Esophagus muscularis mucosa (tissue), 4 donors: Measurements from ENCODE around the gene ERCC4.

ENCODE experiments used
- CTCF ChIP-seq, 3 experiments: fragments of 200-600 bp in 2 of 3; fragments of 450-650 bp in 1 of 3; sonication (generic) in 2 of 3; IDR thresholded peaks; one replicate each; pipeline ENCODE4 v1.5.1; 2017 to 2019; ENCODE audit warnings: antibody characterized with exemption in 3 of 3, mild to moderate bottlenecking in 2 of 3, moderate library complexity in 1 of 3
- EP300 ChIP-seq: sonication (generic); formaldehyde crosslinking; IDR thresholded peaks from one replicate; pipeline ENCODE4 v1.6.1; 2017; ENCODE audit warnings: antibody characterized with exemption
- POLR2A ChIP-seq: fragments of 450-650 bp; IDR thresholded peaks from one replicate; pipeline ENCODE4 v1.6.1; 2017; ENCODE audit warnings: antibody characterized with exemption, moderate library complexity, mild to moderate bottlenecking, low read depth
- POLR2AphosphoS5 ChIP-seq, 2 donors: sonication (generic); formaldehyde crosslinking; IDR thresholded peaks; one replicate each; pipeline ENCODE4 v1.6.1; 2017; ENCODE audit warnings: antibody characterized with exemption in 2 of 2

DNA sequence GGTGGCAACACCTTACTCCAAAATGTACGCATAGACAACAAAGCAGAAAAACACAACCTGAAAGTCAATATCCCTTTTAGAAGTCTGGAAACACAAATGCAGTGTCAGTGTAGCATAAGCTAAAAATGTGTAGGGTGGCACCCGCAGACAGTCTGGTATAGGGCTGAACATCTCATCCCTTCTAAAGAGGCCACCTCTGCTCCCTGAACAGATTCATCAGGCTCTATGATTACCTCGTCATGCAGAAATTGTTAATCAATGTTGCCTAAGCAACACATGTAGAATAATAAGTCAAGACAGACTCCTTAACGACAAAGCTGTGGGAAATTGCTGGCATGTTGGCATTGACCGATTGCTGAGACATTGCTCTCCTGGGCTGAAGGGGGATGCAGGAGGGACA lies 33.3 kb upstream of the ERCC4 start:
- no peak for TF ChIP-seq CTCF (IDR thresholded peaks at IDR 0.05)
- no peak for TF ChIP-seq POLR2A
- TF ChIP-seq EP300: no peak
- no peak for TF ChIP-seq POLR2AphosphoS5 (IDR thresholded peaks at IDR 0.05)
